GM18505 (cell line): ENCODE data around the gene AGRP.

Experiments used
- ATAC-seq: cut with Tn5 transposase; IDR thresholded peaks from one replicate; pipeline ENCODE4 v1.9.1; 2021; ENCODE audit not compliant: unreplicated experiment
- POLR2A ChIP-seq: IDR thresholded peaks from 4 replicates; pipeline ENCODE4 v1.6.1; 2011; ENCODE audit warnings: borderline replicate concordance; ENCODE audit not compliant: insufficient read depth, insufficient read length; ENCODE audit errors: extremely low read depth

Gene AGRP

GRCh38 chr16:67454104-67454503, 29.2 kb downstream of the AGRP start:
- no peak for TF ChIP-seq POLR2A
- no peak for ATAC-seq

DNA sequence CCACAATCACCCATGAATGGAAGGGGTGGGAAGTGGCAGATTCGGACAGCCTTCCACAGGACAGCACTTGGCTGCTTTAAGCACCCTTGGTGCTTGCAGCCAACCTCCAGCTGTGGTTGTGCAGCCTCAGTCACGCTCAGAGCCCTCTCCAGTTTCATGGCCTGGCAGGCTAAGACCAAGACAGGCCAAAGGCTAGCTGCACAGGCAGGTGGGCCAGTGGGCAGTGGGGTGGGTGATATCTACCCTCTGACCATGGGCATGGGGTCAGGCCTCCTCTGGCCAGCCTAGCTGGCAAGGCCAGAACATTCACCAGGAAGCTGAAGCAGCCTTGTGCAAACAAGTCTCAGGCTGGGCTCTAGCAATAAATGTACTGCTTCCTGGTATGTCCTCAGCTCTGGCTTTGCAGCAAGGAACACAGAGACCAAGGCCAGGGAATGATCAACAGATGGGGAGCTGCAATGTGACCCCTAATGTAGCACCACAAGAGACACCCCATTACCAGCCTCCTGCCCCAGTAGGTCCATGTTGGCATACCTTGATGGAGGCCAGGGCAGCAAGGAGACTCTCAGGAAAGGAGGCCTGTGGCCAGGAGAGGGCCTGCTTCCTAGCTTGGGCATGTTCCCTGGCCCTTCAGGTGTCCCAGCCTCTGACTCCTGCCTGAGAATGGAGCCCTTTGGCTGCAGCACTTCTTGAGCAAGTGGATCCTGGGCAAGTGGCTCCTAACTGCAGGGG, 31.5 kb downstream of the AGRP start:
- ATAC-seq = no peak
- TF ChIP-seq POLR2A = no peak

GRCh38 chr16:67451061-67451703, 32.2 kb downstream of the AGRP start:
- no peak for ATAC-seq
- no peak for TF ChIP-seq POLR2A

DNA sequence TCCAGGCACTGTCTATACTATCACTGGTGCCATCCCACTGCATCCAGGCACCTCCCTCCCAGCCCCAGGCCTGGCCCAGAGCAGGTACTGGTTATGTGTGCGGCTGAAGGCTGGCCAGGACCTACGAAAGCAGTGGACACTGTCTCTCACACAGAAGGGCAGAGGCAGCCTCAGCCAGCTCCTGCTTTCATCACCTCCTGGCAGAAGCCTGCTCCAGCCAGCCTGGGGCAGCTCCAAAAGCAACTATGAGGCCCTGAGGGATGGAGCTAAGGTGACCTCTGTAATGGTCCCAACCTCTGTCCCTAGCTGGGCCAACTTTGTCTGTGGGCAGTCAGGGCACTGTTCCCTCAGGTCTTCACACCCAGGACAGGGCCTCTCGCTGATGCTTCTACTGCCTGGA, 33.6 kb downstream of the AGRP start:
- no peak for ATAC-seq
- no peak for TF ChIP-seq POLR2A

DNA sequence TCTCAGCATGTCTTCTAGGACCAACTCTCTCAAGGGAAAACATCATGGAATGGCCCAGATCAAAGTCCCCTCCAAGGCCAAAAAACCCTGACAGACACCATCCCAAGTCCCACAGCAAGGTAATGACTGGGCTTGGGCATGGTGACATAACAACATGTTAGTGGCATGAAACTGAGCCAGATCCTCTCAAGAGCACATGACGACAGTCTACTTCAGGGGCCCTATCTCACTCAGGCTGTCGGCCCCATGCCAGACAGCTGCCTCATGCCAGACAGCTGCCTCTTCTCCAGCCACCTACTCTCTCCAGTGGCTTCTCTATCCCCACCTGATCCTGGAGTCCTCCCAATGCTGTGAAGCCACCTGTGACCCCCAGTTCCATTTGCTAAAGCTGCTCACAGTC, 34.0 kb downstream of the AGRP start:
- ATAC-seq = no peak
- TF ChIP-seq POLR2A = no peak

GRCh38 chr16:67448580-67448979, 34.8 kb downstream of the AGRP start:
- no peak for ATAC-seq
- TF ChIP-seq POLR2A = no peak

DNA sequence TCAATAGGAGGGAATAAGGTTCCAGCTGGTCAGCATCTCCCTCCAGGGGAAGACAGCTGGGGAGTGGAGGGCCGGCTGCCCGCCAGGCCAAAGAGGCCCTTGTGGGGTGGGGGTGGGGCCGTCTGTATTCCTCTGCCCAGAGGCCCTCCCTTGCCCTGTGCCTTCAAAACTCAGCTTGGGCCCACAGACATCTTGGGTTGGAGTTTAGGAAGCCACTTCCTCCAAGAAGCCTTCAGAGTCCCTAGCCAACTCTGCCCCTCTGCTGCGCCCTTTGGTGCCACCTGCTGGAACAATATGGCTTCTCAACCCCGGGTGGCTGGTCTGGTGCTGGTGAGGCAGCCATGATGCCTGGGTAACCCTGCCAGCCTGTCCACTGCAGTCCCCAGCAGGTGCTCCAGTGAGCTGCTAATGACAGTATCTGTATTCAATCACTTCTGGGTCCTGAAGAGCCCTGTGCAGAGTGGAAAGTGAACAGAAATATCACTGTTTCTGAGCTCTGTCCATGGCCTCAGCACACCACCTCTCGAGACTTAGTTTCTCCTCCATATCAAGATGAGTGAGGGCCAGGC, 35.8 kb downstream of the AGRP start:
- TF ChIP-seq POLR2A = no peak
- ATAC-seq = no peak

DNA sequence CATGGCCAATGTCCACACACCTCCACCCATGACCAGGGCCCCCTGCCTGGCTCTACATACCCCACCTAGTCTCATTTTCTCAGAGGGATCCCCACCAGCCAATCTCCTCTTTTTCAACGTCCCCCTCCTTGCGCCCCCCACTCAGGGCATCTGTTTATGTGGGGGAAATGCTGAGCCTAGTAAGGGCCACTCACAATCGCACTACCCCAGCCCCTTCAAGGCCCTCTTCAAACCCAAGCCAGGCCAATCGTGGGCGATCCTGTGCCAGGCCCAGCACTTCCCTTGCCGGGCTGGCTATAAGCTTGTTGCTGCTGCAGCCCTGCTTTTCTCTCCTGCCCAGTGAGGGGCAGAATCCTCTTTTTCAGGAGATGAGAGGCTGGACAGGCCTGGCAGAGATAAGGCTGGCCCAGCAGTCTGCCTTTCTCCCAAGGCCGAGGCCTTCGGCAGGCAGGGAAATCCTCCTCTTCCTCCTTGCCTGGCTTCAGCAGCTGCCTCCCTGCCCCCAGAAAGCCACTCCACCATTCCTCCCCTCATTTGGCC, 36.3 kb downstream of the AGRP start:
- no peak for ATAC-seq
- TF ChIP-seq POLR2A = no peak

- no peak for TF ChIP-seq POLR2A
- no peak for ATAC-seq
These were observed 37.1 kb downstream of the AGRP start for GRCh38 chr16:67445913-67446907.

GRCh38 chr16:67445441-67445912, 37.9 kb downstream of the AGRP start:
- TF ChIP-seq POLR2A = no peak
- ATAC-seq = no peak

DNA sequence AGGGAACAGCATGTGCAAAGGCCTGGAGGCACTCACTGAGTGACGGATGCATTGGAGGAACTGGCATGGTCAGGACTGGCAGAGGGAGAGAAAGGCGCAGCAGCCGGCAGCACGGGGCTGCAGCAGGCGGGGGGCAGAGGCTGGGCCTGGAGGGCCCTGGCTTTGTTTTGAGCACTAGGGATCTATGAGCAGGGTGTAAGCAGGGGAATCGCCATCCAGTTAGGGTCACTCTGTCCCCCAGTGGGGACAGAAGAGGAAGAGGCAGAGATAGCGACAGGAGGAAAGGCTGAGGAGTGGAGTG, 38.3 kb downstream of the AGRP start:
- TF ChIP-seq POLR2A = no peak

DNA sequence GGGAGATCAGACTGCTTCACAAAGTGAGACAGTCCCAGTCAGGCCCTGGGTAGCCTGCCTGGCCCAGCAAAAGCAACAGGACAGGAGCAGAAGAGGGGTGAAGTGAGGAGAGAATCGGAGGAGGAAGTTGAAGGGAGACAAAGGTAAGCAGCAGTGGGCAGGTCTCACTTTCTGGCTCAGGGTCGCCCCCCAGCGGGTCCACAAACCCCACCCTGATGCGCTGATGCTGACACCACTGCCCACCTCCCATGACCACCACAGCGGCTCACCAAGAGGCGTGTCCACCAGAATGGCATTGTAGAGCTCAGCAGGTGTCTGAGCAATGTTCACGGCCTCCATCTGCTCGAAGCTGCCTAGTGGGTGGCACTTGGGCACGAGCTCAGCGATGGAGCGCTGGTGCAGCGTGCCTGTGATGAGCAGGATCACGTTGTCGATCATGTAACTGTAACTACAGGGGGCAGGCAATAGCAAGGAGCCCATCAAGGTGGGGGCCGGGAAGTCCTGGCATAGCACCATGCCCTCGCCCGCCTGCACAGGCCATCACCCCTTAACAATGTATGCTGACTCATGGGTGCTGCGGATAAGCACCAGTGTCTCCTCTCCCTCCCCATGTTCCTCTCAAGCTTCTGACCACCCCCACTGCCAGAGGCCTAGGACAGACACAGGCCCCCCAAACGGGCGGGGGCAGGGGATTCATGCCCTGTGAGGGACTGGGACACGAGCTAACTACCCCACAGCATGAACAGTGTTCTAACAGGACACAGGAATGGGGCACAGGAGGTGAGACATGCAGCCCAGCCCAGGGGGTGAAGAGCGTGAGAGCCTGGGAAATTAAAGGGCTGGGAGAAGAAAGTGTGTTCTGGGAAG, 38.9 kb downstream of the AGRP start:
- no peak for ATAC-seq
- TF ChIP-seq POLR2A = no peak

More for the DNA sequence above, 38.3 kb downstream of the AGRP start:
- no peak for ATAC-seq
